NT2/D1 (cell line): Measurements from ENCODE around the gene TMTC4.
"Not testable (repeated sequence)": the region's sequence is repeated elsewhere in the genome, so short reads cannot be mapped to it uniquely, and the experiment has no call there.

Experiments
- DNase-seq: peaks from one replicate; pipeline ENCODE4 v3.0.0-alpha.2; 2011; ENCODE audit warnings: low read depth, low spot score
- H3K27me3 ChIP-seq: 2 replicates; pipeline ENCODE4 v1.6.0; 2011; ENCODE audit warnings: mild to moderate bottlenecking; ENCODE audit not compliant: insufficient read length, insufficient read depth
- H3K36me3 ChIP-seq: 2 replicates; pipeline ENCODE4 v1.6.1; 2011; ENCODE audit warnings: mild to moderate bottlenecking, low read length, mixed read lengths; ENCODE audit not compliant: insufficient read depth, insufficient read length
- H3K4me1 ChIP-seq: 2 replicates; pipeline ENCODE4 v1.5.1; 2011; ENCODE audit not compliant: insufficient read depth, insufficient read length
- H3K4me3 ChIP-seq: 2 replicates; pipeline ENCODE4 v1.5.1; 2011; ENCODE audit warnings: low read depth; ENCODE audit not compliant: insufficient read length
- H3K9ac ChIP-seq: 2 replicates; pipeline ENCODE4 v1.6.0; 2011; ENCODE audit warnings: low read depth; ENCODE audit not compliant: insufficient read length
- H3K9me3 ChIP-seq: 2 replicates; pipeline ENCODE4 v1.5.1; 2011; ENCODE audit warnings: mild to moderate bottlenecking, low read length; ENCODE audit not compliant: insufficient read depth
- SUZ12 ChIP-seq: IDR thresholded peaks from 2 replicates; pipeline ENCODE4 v1.6.1; 2011; ENCODE audit not compliant: insufficient read length, insufficient read depth; ENCODE audit errors: extremely low read depth
- YY1 ChIP-seq: IDR thresholded peaks from 2 replicates; pipeline ENCODE4 v1.6.1; 2011; ENCODE audit not compliant: insufficient read length, insufficient read depth
- ZNF274 ChIP-seq: IDR thresholded peaks from 2 replicates; pipeline ENCODE4 v1.6.1; 2011; ENCODE audit warnings: mild to moderate bottlenecking, low read depth, low read length

TMTC4 gene

DNA sequence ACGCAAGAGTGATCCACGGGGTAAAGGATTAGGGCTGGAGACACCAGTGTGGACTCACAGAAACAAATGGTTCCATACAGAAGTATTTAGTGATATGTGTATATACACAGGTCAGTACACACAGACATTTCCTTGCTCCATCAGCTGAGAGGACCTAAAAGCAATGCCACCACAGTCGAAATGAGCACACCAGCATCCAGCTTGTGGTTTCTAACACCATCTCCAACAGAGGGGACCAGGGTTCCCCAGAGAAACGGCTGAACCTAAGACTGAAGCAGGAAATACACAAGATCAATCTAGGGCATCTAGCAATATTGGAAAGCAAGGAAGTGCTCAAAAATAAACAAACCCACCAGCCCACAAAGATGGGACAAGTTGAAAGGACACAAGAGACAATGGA lies 93.6 kb downstream of the TMTC4 start:
- Histone ChIP-seq H3K4me1 (no peaks in the 10 kb centered on the region), H3K9me3 (peaks cover 4% of the 10 kb centered on the region; the same call in 1 of the 2 replicates), H3K27me3 (no peaks in the 10 kb centered on the region), H3K9ac (no peak overlapping the region), H3K36me3 (no peaks in the 10 kb centered on the region), H3K4me3 (no peak overlapping the region)
- TF ChIP-seq SUZ12 (no peak), YY1 (no peak), ZNF274 (no peak)
- DNase-seq = no peak

DNA sequence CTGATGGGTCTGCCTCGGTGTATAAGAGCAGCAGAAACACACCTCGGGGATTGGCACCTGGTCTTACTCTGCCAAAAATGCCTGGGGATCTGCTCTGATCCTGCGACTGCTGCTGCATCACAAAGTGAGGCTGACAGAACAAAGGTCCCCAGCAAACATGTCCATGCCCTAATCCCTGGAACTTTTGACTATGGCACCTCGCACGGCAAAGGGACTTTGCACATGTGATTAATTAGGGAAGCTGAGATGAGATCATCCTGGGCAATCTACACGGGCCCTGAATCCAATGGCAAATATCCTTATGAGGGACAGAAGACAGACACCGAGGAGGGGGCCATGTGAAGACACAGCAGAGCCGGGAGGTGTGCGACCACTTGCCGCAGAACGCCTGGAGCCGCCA lies 94.5 kb downstream of the TMTC4 start:
- no peaks in the 10 kb centered on the region for H3K27me3 ChIP-seq
- TF ChIP-seq SUZ12 = no peak
- TF ChIP-seq ZNF274 = no peak
- TF ChIP-seq YY1 = no peak
- no peak overlapping the region for H3K4me3 ChIP-seq
- H3K36me3 ChIP-seq = no peaks in the 10 kb centered on the region
- no peak for DNase-seq
- no peaks in the 10 kb centered on the region for H3K4me1 ChIP-seq
- H3K9ac ChIP-seq = no peak overlapping the region
- H3K9me3 ChIP-seq = peaks cover 4% of the 10 kb centered on the region; the same call in 1 of the 2 replicates

DNA sequence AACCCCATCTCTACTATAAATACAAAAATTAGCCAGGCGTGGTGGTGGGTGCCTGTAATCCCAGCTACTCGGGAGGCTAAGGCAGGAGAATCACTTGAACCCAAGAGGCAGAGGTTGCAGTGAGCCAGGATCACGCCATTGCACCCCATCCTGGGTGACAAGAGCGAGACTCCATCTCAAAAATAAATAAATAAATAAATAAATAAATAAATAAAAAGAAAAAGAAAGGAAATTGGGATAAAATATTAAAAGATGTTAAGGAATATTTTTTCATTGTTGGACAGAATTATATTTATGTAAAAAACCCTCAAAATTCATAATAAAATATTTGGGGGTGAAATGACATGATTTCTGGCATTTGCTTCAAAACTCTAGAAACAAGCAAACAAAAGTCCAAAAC lies 97.4 kb downstream of the TMTC4 start:
- not testable (repeated sequence) for H3K9ac ChIP-seq, H3K27me3 ChIP-seq, H3K4me3 ChIP-seq, H3K9me3 ChIP-seq, DNase-seq, H3K4me1 ChIP-seq, H3K36me3 ChIP-seq

GRCh38 chr13:100573121-100573520 lies 101.5 kb downstream of the TMTC4 start:
- Histone ChIP-seq H3K9me3 (peaks cover 13% of the 10 kb centered on the region; the same call in 1 of the 2 replicates), H3K9ac (no peak overlapping the region), H3K4me1 (no peaks in the 10 kb centered on the region), H3K4me3 (no peak overlapping the region), H3K36me3 (no peaks in the 10 kb centered on the region), H3K27me3 (no peaks in the 10 kb centered on the region)
- peak; percentile 83 for DNase-seq
- TF ChIP-seq YY1 (no peak), ZNF274 (no peak), SUZ12 (no peak)

GRCh38 chr13:100566543-100566942 lies 108.1 kb downstream of the TMTC4 start:
- no peak for DNase-seq
- no peaks in the 10 kb centered on the region for H3K36me3 ChIP-seq
- H3K4me3 ChIP-seq = no peak overlapping the region
- no peak overlapping the region for H3K9ac ChIP-seq
- H3K9me3 ChIP-seq = peaks cover 32% of the 10 kb centered on the region; the same call in 1 of the 2 replicates
- TF ChIP-seq SUZ12 = no peak
- no peak for TF ChIP-seq YY1
- TF ChIP-seq ZNF274 = no peak
- no peaks in the 10 kb centered on the region for H3K27me3 ChIP-seq
- H3K4me1 ChIP-seq = no peaks in the 10 kb centered on the region

DNA sequence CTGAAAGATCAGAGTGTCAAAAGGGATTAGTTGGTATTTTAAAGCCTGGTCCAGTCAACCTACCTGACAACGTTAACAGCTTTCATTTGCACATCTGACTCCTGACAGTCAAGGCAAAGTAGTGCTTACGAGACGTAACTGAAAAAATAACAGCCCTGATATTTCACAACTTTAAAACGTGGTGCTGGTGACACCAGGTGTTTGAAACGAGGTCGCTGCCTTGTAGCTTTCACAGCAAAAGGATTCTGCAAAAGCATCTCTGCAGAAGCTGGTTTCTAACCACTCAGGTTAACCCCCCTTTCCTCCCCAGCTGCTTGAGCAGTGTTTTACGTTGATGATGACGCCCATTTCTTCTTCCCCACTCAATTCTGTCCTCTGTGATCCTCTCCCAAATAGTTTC lies 109.3 kb downstream of the TMTC4 start:
- Histone ChIP-seq H3K27me3 (no peaks in the 10 kb centered on the region), H3K36me3 (no peaks in the 10 kb centered on the region), H3K9me3 (peaks cover 32% of the 10 kb centered on the region; the same call in 1 of the 2 replicates), H3K4me1 (no peaks in the 10 kb centered on the region), H3K4me3 (no peak overlapping the region), H3K9ac (no peak overlapping the region)
- no peak for DNase-seq
- no peak for TF ChIP-seq YY1
- TF ChIP-seq ZNF274 = no peak
- no peak for TF ChIP-seq SUZ12

GRCh38 chr13:100564444-100565223 lies 110.0 kb downstream of the TMTC4 start:
- H3K36me3 ChIP-seq = no peaks in the 10 kb centered on the region
- TF ChIP-seq SUZ12 = no peak
- no peak for TF ChIP-seq YY1
- TF ChIP-seq ZNF274 = no peak
- no peaks in the 10 kb centered on the region for H3K27me3 ChIP-seq
- DNase-seq = no peak
- no peaks in the 10 kb centered on the region for H3K4me1 ChIP-seq
- H3K9me3 ChIP-seq = peaks cover 32% of the 10 kb centered on the region; the same call in 1 of the 2 replicates
- H3K9ac ChIP-seq = no peak overlapping the region
- no peak overlapping the region for H3K4me3 ChIP-seq
